H1 (cell line): ENCODE results near the gene FKBP5. TPM values are rescaled to one million over a fixed set of nuclear protein-coding genes. Genes with fewer than 3 reads are reported as not detected.

ENCODE experiments used
- CTCF ChIA-PET: fragments of 300-600 bp; sonication (Branson Sonifier 250); formaldehyde crosslinking; loops from one replicate; lab custom pipeline; 2021; ENCODE audit not compliant: partially characterized antibody; lab: Charles Lee
- POLR2A ChIA-PET: fragments of 300-600 bp; sonication (Branson Sonifier 250); formaldehyde crosslinking; loops from one replicate; lab custom pipeline; 2021; ENCODE audit warnings: inconsistent platforms; ENCODE audit not compliant: partially characterized antibody; lab: Charles Lee
- DNase-seq, 2 experiments: peaks; one replicate each; pipeline versions ENCODE4 v3.0.0 to v3.0.0-alpha.2; 2010 to 2022; ENCODE audit warnings: low spot score in 2 of 2, low read depth in 1 of 2, mixed read lengths in 1 of 2
- FAIRE-seq: peaks from 2 replicates; lab custom pipeline; 2011; peaks lifted over from hg19 to GRCh38; lab: Jason Lieb, UNC
- H2AFZ ChIP-seq: 2 replicates; pipeline ENCODE4 v1.8.1; 2012; ENCODE audit warnings: low read length, inconsistent platforms
- H2AK5ac ChIP-seq: 2 replicates; pipeline ENCODE4 v1.6.1; 2013; ENCODE audit warnings: low read depth, low read length
- H2BK120ac ChIP-seq: replicated peaks from 2 replicates; pipeline ENCODE3; 2013; ENCODE audit warnings: low read depth, low read length, inconsistent platforms
- H2BK12ac ChIP-seq: 2 replicates; pipeline ENCODE4 v1.6.1; 2013; ENCODE audit warnings: low read depth, low read length
- H2BK15ac ChIP-seq: 2 replicates; pipeline ENCODE4 v1.6.1; 2013; ENCODE audit warnings: low read length
- H2BK20ac ChIP-seq: 2 replicates; pipeline ENCODE4 v1.6.1; 2013; ENCODE audit warnings: low read length
- H2BK5ac ChIP-seq: 2 replicates; pipeline ENCODE4 v1.6.1; 2013; ENCODE audit warnings: low read depth, low read length
- H3K14ac ChIP-seq: 2 replicates; pipeline ENCODE4 v1.6.1; 2013; ENCODE audit warnings: inconsistent platforms; ENCODE audit not compliant: insufficient read length
- H3K18ac ChIP-seq: 2 replicates; pipeline ENCODE4 v1.6.1; 2013; ENCODE audit warnings: low read length; ENCODE audit errors: extremely low read depth
- H3K23ac ChIP-seq: 2 replicates; pipeline ENCODE4 v1.6.1; 2013; ENCODE audit warnings: inconsistent platforms; ENCODE audit not compliant: insufficient read length
- H3K23me2 ChIP-seq: 2 replicates; pipeline ENCODE4 v1.6.1; 2013; ENCODE audit warnings: low read depth, low read length
- H3K27ac ChIP-seq: 2 replicates; pipeline ENCODE4 v1.6.1; 2011; ENCODE audit warnings: low read depth, low read length, inconsistent platforms
- H3K27me3 ChIP-seq, 4 experiments: replicated peaks in 1 of 4; 1 replicate in 1 of 4; 2 replicates in 3 of 4; pipeline versions ENCODE4 v1.6.1 to v1.8.1; 2011 to 2013; ENCODE audit warnings: low read length in 3 of 4, mild to moderate bottlenecking in 3 of 4, inconsistent platforms in 2 of 4, mixed read lengths in 2 of 4, moderate library complexity in 1 of 4; ENCODE audit not compliant: control insufficient read depth in 3 of 4, insufficient read depth in 3 of 4; ENCODE audit errors: extremely low read depth in 1 of 4
- H3K36me3 ChIP-seq, 4 experiments: 2 replicates each; pipeline versions ENCODE4 v1.6.1 to v1.8.1; 2011 to 2013; ENCODE audit warnings: mild to moderate bottlenecking in 4 of 4, low read length in 3 of 4, moderate library complexity in 2 of 4, control low read depth in 1 of 4, inconsistent platforms in 1 of 4; ENCODE audit not compliant: insufficient read depth in 4 of 4, control insufficient read depth in 2 of 4
- H3K4ac ChIP-seq: replicated peaks from 2 replicates; pipeline ENCODE3; 2013; ENCODE audit warnings: low read length, low read depth, mixed read lengths, inconsistent platforms; ENCODE audit not compliant: insufficient read length
- H3K4me1 ChIP-seq, 4 experiments: replicated peaks in 1 of 4; 1 replicate in 1 of 4; 2 replicates in 3 of 4; pipeline versions ENCODE4 v1.6.1 to v1.8.1; 2011 to 2013; ENCODE audit warnings: low read length in 3 of 4, inconsistent platforms in 2 of 4, mixed read lengths in 1 of 4; ENCODE audit not compliant: insufficient read depth in 4 of 4, control insufficient read depth in 3 of 4
- H3K4me2 ChIP-seq, 2 experiments: 2 replicates each; pipeline versions ENCODE4 v1.6.1 to v1.8.1; 2011 to 2013; ENCODE audit warnings: low read depth in 2 of 2, low read length in 2 of 2, control low read depth in 1 of 2, inconsistent platforms in 1 of 2, mild to moderate bottlenecking in 1 of 2; ENCODE audit not compliant: insufficient read depth in 1 of 2
- H3K4me3 ChIP-seq, 4 experiments: fragments of 200-600, 300-600 bp in 1 of 4; sonication (generic), shearing (Covaris generic), sonication (Bioruptor Twin) in 1 of 4; 2 replicates each; pipeline versions ENCODE4 v1.5.1 to v1.8.1; 2011 to 2016; ENCODE audit warnings: low read length in 4 of 4, low read depth in 3 of 4, control low read depth in 2 of 4, inconsistent platforms in 2 of 4, mild to moderate bottlenecking in 2 of 4, mixed read lengths in 1 of 4, moderate library complexity in 1 of 4; ENCODE audit not compliant: insufficient read depth in 2 of 4; ENCODE audit errors: extremely low read depth in 1 of 4
- H3K56ac ChIP-seq: replicated peaks from 2 replicates; pipeline ENCODE3; 2013; ENCODE audit warnings: low read depth, mild to moderate bottlenecking, mixed read lengths, low read length, inconsistent platforms; ENCODE audit not compliant: insufficient read length
- H3K79me1 ChIP-seq: 2 replicates; pipeline ENCODE4 v1.6.1; 2013; ENCODE audit warnings: low read depth, low read length, control low read depth
- H3K79me2 ChIP-seq, 2 experiments: 2 replicates each; pipeline versions ENCODE4 v1.6.1 to v1.8.1; 2012 to 2013; ENCODE audit warnings: low read length in 2 of 2, mild to moderate bottlenecking in 2 of 2, inconsistent platforms in 1 of 2; ENCODE audit not compliant: insufficient read depth in 2 of 2, control insufficient read depth in 1 of 2
- H3K9ac ChIP-seq, 4 experiments: replicated peaks in 1 of 4; 1 replicate in 1 of 4; 2 replicates in 3 of 4; pipeline versions ENCODE4 v1.6.1 to v1.8.1; 2011 to 2013; ENCODE audit warnings: low read depth in 3 of 4, low read length in 3 of 4, control low read depth in 2 of 4, mild to moderate bottlenecking in 2 of 4, moderate library complexity in 2 of 4, inconsistent platforms in 1 of 4; ENCODE audit errors: extremely low read depth in 1 of 4
- H3K9me3 ChIP-seq, 2 experiments: 2 replicates each; pipeline versions ENCODE4 v1.6.1 to v1.8.1; 2012 to 2013; ENCODE audit warnings: mild to moderate bottlenecking in 2 of 2, moderate library complexity in 2 of 2, control low read depth in 1 of 2, inconsistent platforms in 1 of 2, low read depth in 1 of 2, low read length in 1 of 2, mixed read lengths in 1 of 2; ENCODE audit not compliant: insufficient read depth in 2 of 2
- H4K20me1 ChIP-seq, 2 experiments: replicated peaks in 1 of 2; 2 replicates each; pipeline versions ENCODE3 to v1.8.1; 2011 to 2013; ENCODE audit warnings: inconsistent platforms in 2 of 2, low read length in 2 of 2, mild to moderate bottlenecking in 1 of 2; ENCODE audit not compliant: insufficient read depth in 2 of 2, control insufficient read depth in 1 of 2
- H4K5ac ChIP-seq: 2 replicates; pipeline ENCODE4 v1.6.1; 2013; ENCODE audit warnings: low read length, low read depth, mixed read lengths, inconsistent platforms; ENCODE audit not compliant: insufficient read length
- H4K8ac ChIP-seq: 2 replicates; pipeline ENCODE4 v1.8.0; 2013; ENCODE audit warnings: mild to moderate bottlenecking, moderate library complexity, low read length, inconsistent platforms; ENCODE audit not compliant: insufficient read depth; ENCODE audit errors: extremely low read depth
- H4K91ac ChIP-seq: replicated peaks from 2 replicates; pipeline ENCODE3; 2013; ENCODE audit warnings: low read length, mixed read lengths, inconsistent platforms; ENCODE audit not compliant: insufficient read length
- CHD2 ChIP-seq: IDR thresholded peaks from 2 replicates; pipeline ENCODE4 v1.6.1; 2012; ENCODE audit warnings: low read length, improper control_type of control experiment
- EP300 ChIP-seq, 2 experiments: IDR thresholded peaks; 1 replicate in 1 of 2; 2 replicates in 1 of 2; pipeline ENCODE4 v1.6.1; 2011 to 2012; ENCODE audit warnings: low read depth in 2 of 2, low read length in 2 of 2, mild to moderate bottlenecking in 2 of 2, borderline replicate concordance in 1 of 2, inconsistent platforms in 1 of 2, moderate library complexity in 1 of 2
- USF2 ChIP-seq: IDR thresholded peaks from 2 replicates; pipeline ENCODE4 v1.6.1; 2011; ENCODE audit warnings: low read length, improper control_type of control experiment
- WGBS, 2 experiments: shearing (Covaris generic) in 1 of 2; methylation state at CpG; one replicate each; pipeline versions ENCODE4 v1.1.6 to v1.1.7; 2013 to 2015; ENCODE audit warnings: low lambda C conversion rate in 2 of 2, mixed read lengths in 2 of 2, inconsistent platforms in 1 of 2, low coverage in 1 of 2, missing lambda C conversion rate in 1 of 2; ENCODE audit not compliant: insufficient replicate concordance in 2 of 2, insufficient coverage in 1 of 2, insufficient read length in 1 of 2; ENCODE audit errors: extremely low coverage in 1 of 2, missing lambda C conversion rate in 1 of 2; 5-methylcytosine and 5-hydroxymethylcytosine counted together
- polyA plus RNA-seq, 7 experiments: library from polyadenylated mRNA; depleted of rRNA in 3 of 7; stranded (reverse) in 5 of 7; unstranded in 2 of 7; fragments of >200 nt in 5 of 7; fragments of 200-250 nt in 2 of 7; gene quantifications; 1 replicate in 5 of 7; 2 replicates in 1 of 7; 4 replicates in 1 of 7; pipeline versions ENCODE4 v1.2.1 to v1.2.3, GENCODE V29; 2011 to 2013; ENCODE audit warnings: missing spikeins in 2 of 7, mixed read lengths in 2 of 7
- total RNA-seq: library from RNA; stranded (reverse); fragmentation: NEBNext Ultra II Directional; extraction: Animal tissue kit (Norgen Biotek cat#: 25700); gene quantifications from 2 replicates; pipeline ENCODE4 v1.2.1, GENCODE V29; 2021

FKBP5 gene
- total and polyA plus RNA-seq, 2 of the 8 experiments (the other 6 are each of a cell fraction or from before 2014, with no cell fraction given), result 14.3 to 40.4 TPM

- Histone ChIP-seq H3K27ac (no peak overlapping the region), H4K20me1 (no peaks in the 10 kb centered on the region), H3K4me1 (peaks cover 0 to 2% (median 0%) of the 10 kb centered on the region in 4 experiments; a peak in 1 of 7 replicates), H2AFZ (no peak overlapping the region), H3K23ac (no peak overlapping the region)
- FAIRE-seq, result no peak
- no peak for TF ChIP-seq USF2
- TF ChIP-seq EP300 (IDR thresholded peaks at IDR 0.05; ENCODE audit: borderline replicate concordance in 1 of 2, low read depth in 2 of 2, low read length in 2 of 2), result no peak
- TF ChIP-seq CHD2, result no peak
- TF ChIP-seq, all 59 proteins: peak for 0
- H3K56ac ChIP-seq, result no peak overlapping the region
- CTCF ChIA-PET, result interaction anchor here (0.6 to 1.4 kb wide), 3 partner anchors 24 to 212 kb away, joined by 3 to 9 read pairs (median 3); no protein-coding TSS in a partner anchor
- H3K79me1 ChIP-seq, result no peaks in the 10 kb centered on the region
- no peak overlapping the region for H2BK5ac ChIP-seq
- H3K18ac ChIP-seq, result no peak overlapping the region
- H2BK15ac ChIP-seq, result no peak overlapping the region
- WGBS, 2 experiments, result 95% methylated on average over 7 of the region's 7 CpGs; no CpG with 5 or more reads in 1 of the 2 experiments
- no peak overlapping the region for H3K14ac ChIP-seq
- H2BK20ac ChIP-seq, result no peak overlapping the region
- H3K4me2 ChIP-seq, result no peak overlapping the region
- no peaks in the 10 kb centered on the region for H3K27me3 ChIP-seq
- no peak overlapping the region for H4K8ac ChIP-seq
- no peaks in the 10 kb centered on the region for H3K9me3 ChIP-seq
- H2BK120ac ChIP-seq, result no peak overlapping the region
- no peaks in the 10 kb centered on the region for H3K36me3 ChIP-seq
- H4K91ac ChIP-seq, result no peak overlapping the region
- no peak overlapping the region for H3K9ac ChIP-seq
- no peak overlapping the region for H2AK5ac ChIP-seq
- no peak overlapping the region for H3K4ac ChIP-seq
- no peak overlapping the region for H3K4me3 ChIP-seq
- H3K23me2 ChIP-seq, result no peaks in the 10 kb centered on the region
- no peak for DNase-seq
- POLR2A ChIA-PET, result interaction anchor here (1.5 kb wide), 1 partner anchor 17 kb away, joined by 4 read pairs; no protein-coding TSS in a partner anchor
- H3K79me2 ChIP-seq, result no peaks in the 10 kb centered on the region
- no peak overlapping the region for H2BK12ac ChIP-seq
- H4K5ac ChIP-seq, result no peak overlapping the region
These were observed 23.0 kb upstream of the FKBP5 start for GRCh38 chr6:35711731-35712130.
